SK-N-DZ (cell line): ENCODE results near the gene IL1RAPL1.
A peak's percentile ranks its signal among the peaks of the same experiment; 100 is the strongest.

ENCODE experiments used
- DNase-seq: peaks from one replicate; pipeline ENCODE4 v3.0.0-alpha.2; 2015; ENCODE audit warnings: low spot score

IL1RAPL1 gene

GRCh38 chrX:29419774-29420553, 832.7 kb downstream of the IL1RAPL1 start:
- DNase-seq: no peak

GRCh38 chrX:29422034-29422433, 834.8 kb downstream of the IL1RAPL1 start:
- DNase-seq: no peak

GRCh38 chrX:29431895-29432294, 844.6 kb downstream of the IL1RAPL1 start:
- no peak for DNase-seq

- no peak for DNase-seq
Measured at GRCh38 chrX:29432534-29432933, 845.3 kb downstream of the IL1RAPL1 start.

GRCh38 chrX:29434939-29435338, 847.7 kb downstream of the IL1RAPL1 start:
- no peak for DNase-seq

GRCh38 chrX:29435396-29435795, 848.1 kb downstream of the IL1RAPL1 start:
- DNase-seq: no peak

- DNase-seq: no peak
Measured at GRCh38 chrX:29447867-29448266, 860.6 kb downstream of the IL1RAPL1 start.

GRCh38 chrX:29453333-29453732, 866.1 kb downstream of the IL1RAPL1 start:
- DNase-seq: no peak

GRCh38 chrX:29455702-29456101, 868.5 kb downstream of the IL1RAPL1 start:
- DNase-seq: no peak

GRCh38 chrX:29461039-29461438, 873.8 kb downstream of the IL1RAPL1 start:
- DNase-seq: no peak

- DNase-seq: no peak
Measured at GRCh38 chrX:29466456-29466855, 879.2 kb downstream of the IL1RAPL1 start.

- DNase-seq: no peak
Measured at GRCh38 chrX:29468911-29469494, 881.8 kb downstream of the IL1RAPL1 start.

GRCh38 chrX:29470030-29470429, 882.8 kb downstream of the IL1RAPL1 start:
- DNase-seq: no peak

- DNase-seq: no peak
Measured at GRCh38 chrX:29471829-29472228, 884.6 kb downstream of the IL1RAPL1 start.

GRCh38 chrX:29477878-29478277, 890.6 kb downstream of the IL1RAPL1 start:
- no peak for DNase-seq

GRCh38 chrX:29478336-29479069, 891.3 kb downstream of the IL1RAPL1 start:
- DNase-seq: peak; percentile 29

- no peak for DNase-seq
Measured at GRCh38 chrX:29487214-29487613, 900.0 kb downstream of the IL1RAPL1 start.

GRCh38 chrX:29487714-29488113, 900.5 kb downstream of the IL1RAPL1 start:
- DNase-seq: no peak

GRCh38 chrX:29488919-29489318, 901.7 kb downstream of the IL1RAPL1 start:
- DNase-seq: no peak

- no peak for DNase-seq
Measured at GRCh38 chrX:29490606-29491005, 903.4 kb downstream of the IL1RAPL1 start.

- no peak for DNase-seq
Measured at GRCh38 chrX:29491659-29492058, 904.4 kb downstream of the IL1RAPL1 start.

GRCh38 chrX:29496636-29497180, 909.5 kb downstream of the IL1RAPL1 start:
- DNase-seq: no peak
